RWPE2 (cell line): ENCODE measurements around the gene LILRA2.
"Not testable (repeated sequence)": the region's sequence is repeated elsewhere in the genome, so short reads cannot be mapped to it uniquely, and the experiment has no call there.

Experiments
- ATAC-seq: fragments of 200-7000 bp; cut with Tn5 transposase; 3 replicates; pipeline ENCODE4 v1.9.1; 2021; ENCODE audit warnings: low read depth
- DNase-seq: peaks from one replicate; pipeline ENCODE4 v3.0.0-alpha.2; 2020; ENCODE audit warnings: low spot score
- H3K27ac ChIP-seq: fragments of 450-650 bp; 2 replicates; pipeline ENCODE4 v1.5.1; 2017; ENCODE audit warnings: mild to moderate bottlenecking; ENCODE audit not compliant: poor library complexity, severe bottlenecking
- H3K27me3 ChIP-seq: fragments of 250-450 bp; sonication (Bioruptor Pico); 2 replicates; pipeline ENCODE4 v1.5.1; 2021; ENCODE audit warnings: mild to moderate bottlenecking, moderate library complexity; ENCODE audit not compliant: insufficient read depth, poor library complexity, severe bottlenecking
- H3K36me3 ChIP-seq: fragments of 250-450 bp; sonication (Bioruptor Pico); 2 replicates; pipeline ENCODE4 v1.5.1; 2020; ENCODE audit warnings: low read depth, mild to moderate bottlenecking, moderate library complexity
- H3K4me1 ChIP-seq: fragments of 250-450 bp; sonication (Bioruptor Pico); 2 replicates; pipeline ENCODE4 v1.5.1; 2021; ENCODE audit warnings: mild to moderate bottlenecking, moderate library complexity; ENCODE audit not compliant: insufficient read depth, poor library complexity, severe bottlenecking
- H3K4me3 ChIP-seq: fragments of 250-450 bp; sonication (Bioruptor Pico); 2 replicates; pipeline ENCODE4 v1.5.1; 2021; ENCODE audit warnings: mild to moderate bottlenecking, moderate library complexity; ENCODE audit not compliant: severe bottlenecking
- H3K9me3 ChIP-seq: fragments of 250-450 bp; sonication (Bioruptor Pico); 2 replicates; pipeline ENCODE4 v1.5.1; 2021; ENCODE audit warnings: mild to moderate bottlenecking, moderate library complexity; ENCODE audit not compliant: severe bottlenecking
- CTCF ChIP-seq: fragments of 450-650 bp; IDR thresholded peaks from one replicate; pipeline ENCODE4 v1.5.1; 2017; ENCODE audit warnings: mild to moderate bottlenecking, moderate library complexity; ENCODE audit not compliant: poor library complexity, severe bottlenecking

LILRA2 gene

GRCh38 chr19:54561840-54562239 is 11.8 kb upstream of the LILRA2 start:
- H3K4me3 ChIP-seq: no peak overlapping the region
- DNase-seq: no peak
- H3K9me3 ChIP-seq: no peaks in the 10 kb centered on the region
- no peaks in the 10 kb centered on the region for H3K36me3 ChIP-seq
- no peaks in the 10 kb centered on the region for H3K27me3 ChIP-seq
- ATAC-seq: no peak
- no peak overlapping the region for H3K27ac ChIP-seq
- no peaks in the 10 kb centered on the region for H3K4me1 ChIP-seq
- TF ChIP-seq CTCF: no peak

- ATAC-seq, H3K4me1 ChIP-seq, H3K27me3 ChIP-seq, H3K4me3 ChIP-seq, DNase-seq, H3K9me3 ChIP-seq, H3K36me3 ChIP-seq, H3K27ac ChIP-seq: not testable (repeated sequence)
These were observed 10.4 kb upstream of the LILRA2 start for GRCh38 chr19:54563206-54563605.

GRCh38 chr19:54570316-54570715 is 3.3 kb upstream of the LILRA2 start:
- Histone ChIP-seq H3K27ac (no peak overlapping the region), H3K4me3 (no peak overlapping the region), H3K9me3 (no peaks in the 10 kb centered on the region), H3K4me1 (no peaks in the 10 kb centered on the region), H3K36me3 (no peaks in the 10 kb centered on the region), H3K27me3 (no peaks in the 10 kb centered on the region)
- ATAC-seq: no peak
- no peak for TF ChIP-seq CTCF
- DNase-seq: no peak

- H3K27me3 ChIP-seq, H3K4me1 ChIP-seq, H3K4me3 ChIP-seq, ATAC-seq, H3K9me3 ChIP-seq, H3K36me3 ChIP-seq, H3K27ac ChIP-seq, DNase-seq: not testable (repeated sequence)
These were observed 1.6 kb upstream of the LILRA2 start for GRCh38 chr19:54571715-54572615.

GRCh38 chr19:54572696-54573311 is 786 bp upstream of the LILRA2 start:
- no peak for TF ChIP-seq CTCF
- ATAC-seq: no peak
- Histone ChIP-seq H3K4me1 (no peaks in the 10 kb centered on the region), H3K27ac (no peak overlapping the region), H3K9me3 (no peaks in the 10 kb centered on the region), H3K27me3 (no peaks in the 10 kb centered on the region), H3K4me3 (no peak overlapping the region), H3K36me3 (no peaks in the 10 kb centered on the region)
- no peak for DNase-seq

GRCh38 chr19:54574051-54574450 is 461 bp downstream of the LILRA2 start:
- H3K4me1 ChIP-seq: no peaks in the 10 kb centered on the region
- no peak for DNase-seq
- H3K4me3 ChIP-seq: no peak overlapping the region
- no peaks in the 10 kb centered on the region for H3K9me3 ChIP-seq
- H3K27ac ChIP-seq: no peak overlapping the region
- no peak for ATAC-seq
- no peak for TF ChIP-seq CTCF
- H3K27me3 ChIP-seq: no peaks in the 10 kb centered on the region
- no peaks in the 10 kb centered on the region for H3K36me3 ChIP-seq
